Measurements from ENCODE around the gene BBS9.

The BBS9 gene

DNA sequence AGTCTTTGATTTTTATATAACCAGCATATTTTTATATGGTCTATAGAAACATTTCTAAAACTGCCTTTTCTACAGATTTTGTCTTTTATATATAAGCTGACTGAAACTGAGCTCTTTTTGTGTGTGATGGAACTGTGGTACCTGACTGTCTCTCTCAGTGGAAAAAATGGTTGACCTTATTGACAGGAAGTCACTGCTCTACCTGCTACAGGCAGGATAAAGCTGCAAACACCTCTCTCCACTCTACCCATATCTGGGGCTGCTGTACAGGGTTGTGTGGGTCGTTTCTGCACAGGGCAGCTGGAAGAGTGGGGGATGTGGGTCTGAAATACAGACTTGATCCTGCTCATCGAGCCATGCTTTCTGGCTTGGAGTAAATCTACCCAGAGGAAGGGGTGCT, 48.5 kb downstream of the BBS9 start:
- Histone ChIP-seq H3K4me1 (ENCODE audit: control insufficient read depth in 1 of 2, insufficient read depth in 1 of 2, low read depth in 1 of 2, low read length in 1 of 2) (no peaks in the 10 kb centered on the region), H3K9me3 (peaks cover 6% of the 10 kb centered on the region), H3K27ac (no peak overlapping the region), H3K4me3 (ENCODE audit: low read depth in 1 of 2, low read length in 1 of 2) (no peak overlapping the region), H3K27me3 (no peaks in the 10 kb centered on the region), H3K36me3 (no peaks in the 10 kb centered on the region)
- TF ChIP-seq, protein P1, sequence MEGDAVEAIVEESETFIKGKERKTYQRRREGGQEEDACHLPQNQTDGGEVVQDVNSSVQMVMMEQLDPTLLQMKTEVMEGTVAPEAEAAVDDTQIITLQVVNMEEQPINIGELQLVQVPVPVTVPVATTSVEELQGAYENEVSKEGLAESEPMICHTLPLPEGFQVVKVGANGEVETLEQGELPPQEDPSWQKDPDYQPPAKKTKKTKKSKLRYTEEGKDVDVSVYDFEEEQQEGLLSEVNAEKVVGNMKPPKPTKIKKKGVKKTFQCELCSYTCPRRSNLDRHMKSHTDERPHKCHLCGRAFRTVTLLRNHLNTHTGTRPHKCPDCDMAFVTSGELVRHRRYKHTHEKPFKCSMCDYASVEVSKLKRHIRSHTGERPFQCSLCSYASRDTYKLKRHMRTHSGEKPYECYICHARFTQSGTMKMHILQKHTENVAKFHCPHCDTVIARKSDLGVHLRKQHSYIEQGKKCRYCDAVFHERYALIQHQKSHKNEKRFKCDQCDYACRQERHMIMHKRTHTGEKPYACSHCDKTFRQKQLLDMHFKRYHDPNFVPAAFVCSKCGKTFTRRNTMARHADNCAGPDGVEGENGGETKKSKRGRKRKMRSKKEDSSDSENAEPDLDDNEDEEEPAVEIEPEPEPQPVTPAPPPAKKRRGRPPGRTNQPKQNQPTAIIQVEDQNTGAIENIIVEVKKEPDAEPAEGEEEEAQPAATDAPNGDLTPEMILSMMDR (IDR thresholded peaks at IDR 0.05) = no peak

DNA sequence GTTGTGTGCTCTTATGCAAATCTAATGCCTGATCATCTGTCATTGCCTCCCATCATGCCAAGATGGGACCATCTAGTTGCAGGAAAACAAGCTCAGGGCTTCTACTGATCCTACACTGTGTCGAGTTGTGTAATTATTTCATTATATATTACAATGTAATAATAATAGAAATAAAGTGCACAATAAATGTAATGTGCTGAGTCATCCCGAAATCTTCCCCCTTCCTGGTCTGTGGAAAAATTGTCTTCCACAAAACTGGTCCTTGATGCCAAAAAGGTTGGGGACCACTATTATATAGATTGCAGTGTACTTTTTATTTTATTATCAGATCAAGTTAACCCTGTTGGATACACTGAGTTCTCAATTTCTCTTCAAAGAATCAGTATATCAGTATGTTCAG, 50.2 kb downstream of the BBS9 start:
- no peaks in the 10 kb centered on the region for H3K36me3 ChIP-seq
- TF ChIP-seq, protein P1 (IDR thresholded peaks at IDR 0.05) = no peak
- no peak overlapping the region for H3K27ac ChIP-seq
- H3K9me3 ChIP-seq = no peaks in the 10 kb centered on the region
- no peaks in the 10 kb centered on the region for H3K27me3 ChIP-seq
- H3K4me1 ChIP-seq (ENCODE audit: control insufficient read depth in 1 of 2, insufficient read depth in 1 of 2, low read depth in 1 of 2, low read length in 1 of 2) = no peaks in the 10 kb centered on the region
- no peak overlapping the region for H3K4me3 ChIP-seq (ENCODE audit: low read depth in 1 of 2, low read length in 1 of 2)

DNA sequence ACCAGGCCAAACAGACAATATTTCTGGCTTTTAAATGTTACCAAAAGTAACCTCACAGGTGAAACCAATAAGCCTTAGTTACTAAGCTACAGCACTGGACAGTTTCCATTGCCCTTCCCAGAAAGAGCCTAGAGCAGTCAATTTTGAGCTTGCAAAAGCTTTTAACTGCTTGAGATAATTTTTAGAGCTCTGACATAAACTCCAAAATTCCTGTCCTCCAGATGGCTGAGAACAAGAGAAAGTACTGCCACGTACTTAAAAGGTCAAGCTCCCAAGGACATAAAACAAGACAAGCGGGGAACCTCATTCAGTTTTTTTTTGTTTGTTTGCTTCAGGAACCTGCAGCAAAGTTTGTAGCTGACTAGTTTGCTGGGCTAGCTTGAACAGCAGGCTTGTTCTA, 54.1 kb downstream of the BBS9 start:
- Histone ChIP-seq H3K4me1 (ENCODE audit: control insufficient read depth in 1 of 2, insufficient read depth in 1 of 2, low read depth in 1 of 2, low read length in 1 of 2) (no peaks in the 10 kb centered on the region), H3K4me3 (ENCODE audit: low read depth in 1 of 2, low read length in 1 of 2) (no peak overlapping the region)
- TF ChIP-seq, protein P1 (IDR thresholded peaks at IDR 0.05) = no peak

DNA sequence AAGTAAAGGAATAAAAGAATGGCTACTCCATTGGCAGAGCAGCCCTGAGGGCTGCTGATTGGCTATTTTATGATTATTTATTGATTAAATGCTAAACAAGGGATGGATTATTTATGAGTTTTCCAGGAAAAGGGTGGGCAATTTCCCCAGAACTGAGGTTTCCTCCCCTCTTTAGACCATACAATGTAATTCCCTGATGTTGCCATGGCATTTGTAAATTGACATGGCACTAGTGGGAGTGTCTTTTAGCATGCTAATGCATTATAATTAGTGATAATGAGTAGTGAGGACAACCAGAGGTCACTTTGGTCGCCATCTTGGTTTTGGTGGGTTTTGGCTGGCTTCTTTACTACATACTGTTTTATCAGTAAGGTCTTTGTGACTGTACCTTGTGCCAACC, 55.5 kb downstream of the BBS9 start:
- no peak overlapping the region for H3K4me3 ChIP-seq (ENCODE audit: low read depth in 1 of 2, low read length in 1 of 2)
- no peaks in the 10 kb centered on the region for H3K27me3 ChIP-seq
- H3K36me3 ChIP-seq = no peaks in the 10 kb centered on the region
- no peaks in the 10 kb centered on the region for H3K9me3 ChIP-seq
- TF ChIP-seq, protein P1 (IDR thresholded peaks at IDR 0.05) = no peak
- no peaks in the 10 kb centered on the region for H3K4me1 ChIP-seq (ENCODE audit: control insufficient read depth in 1 of 2, insufficient read depth in 1 of 2, low read depth in 1 of 2, low read length in 1 of 2)
- H3K27ac ChIP-seq = no peak overlapping the region

More for the DNA sequence above, 54.1 kb downstream of the BBS9 start:
- Histone ChIP-seq H3K36me3 (no peaks in the 10 kb centered on the region), H3K27ac (no peak overlapping the region), H3K27me3 (no peaks in the 10 kb centered on the region), H3K9me3 (no peaks in the 10 kb centered on the region)

DNA sequence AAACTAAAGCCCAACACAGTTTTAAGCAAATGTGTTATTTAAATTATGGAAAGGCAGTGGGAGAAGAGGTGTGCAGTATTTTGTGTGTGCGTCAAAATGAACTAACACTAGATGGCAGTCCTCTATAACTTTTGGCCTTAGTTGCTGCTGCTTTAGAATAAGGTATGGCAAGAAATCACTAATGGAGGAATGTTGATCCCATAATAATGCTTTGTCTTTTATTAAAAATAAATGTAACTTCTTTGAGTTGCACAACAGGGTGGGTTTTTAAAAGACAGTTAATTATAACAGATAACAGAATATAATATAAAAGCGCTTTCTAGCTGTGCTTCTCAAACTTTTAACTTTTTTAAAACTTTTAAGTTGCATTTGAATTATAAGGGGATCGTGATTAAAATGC, 56.4 kb downstream of the BBS9 start:
- Histone ChIP-seq H3K27me3 (no peaks in the 10 kb centered on the region), H3K27ac (no peak overlapping the region), H3K36me3 (no peaks in the 10 kb centered on the region), H3K4me3 (ENCODE audit: low read depth in 1 of 2, low read length in 1 of 2) (no peak overlapping the region), H3K4me1 (ENCODE audit: control insufficient read depth in 1 of 2, insufficient read depth in 1 of 2, low read depth in 1 of 2, low read length in 1 of 2) (peaks cover 0 to 2% of the 10 kb centered on the region in 2 experiments), H3K9me3 (no peaks in the 10 kb centered on the region)
- TF ChIP-seq, protein P1 (IDR thresholded peaks at IDR 0.05) = no peak

DNA sequence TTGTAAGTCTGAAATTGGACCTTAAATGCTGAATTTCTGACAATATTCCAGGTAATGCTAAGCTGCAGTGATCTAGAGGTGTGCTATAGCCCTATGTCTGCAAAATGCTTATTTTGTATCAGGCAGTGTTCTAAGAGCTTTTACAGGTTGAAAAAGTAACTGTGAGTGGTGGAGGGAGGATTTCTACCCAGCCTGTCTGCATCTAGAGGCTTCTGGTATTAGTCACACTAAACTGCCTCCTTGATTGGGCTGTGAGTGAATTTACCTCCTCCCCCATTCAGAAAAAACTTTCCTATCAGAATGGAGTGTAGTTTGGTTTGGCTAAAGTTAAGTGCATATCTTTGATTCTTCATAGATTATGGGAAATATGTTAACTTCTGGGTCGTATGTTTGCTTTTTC, 56.8 kb downstream of the BBS9 start:
- no peaks in the 10 kb centered on the region for H3K27me3 ChIP-seq
- TF ChIP-seq, protein P1 (IDR thresholded peaks at IDR 0.05) = no peak
- no peak overlapping the region for H3K27ac ChIP-seq
- H3K4me1 ChIP-seq (ENCODE audit: control insufficient read depth in 1 of 2, insufficient read depth in 1 of 2, low read depth in 1 of 2, low read length in 1 of 2) = peaks cover 0 to 2% of the 10 kb centered on the region in 2 experiments
- H3K4me3 ChIP-seq (ENCODE audit: low read depth in 1 of 2, low read length in 1 of 2) = no peak overlapping the region
- no peaks in the 10 kb centered on the region for H3K9me3 ChIP-seq
- no peaks in the 10 kb centered on the region for H3K36me3 ChIP-seq
